ENCODE measurements around the gene NME9. TPM values are rescaled to one million over a fixed set of nuclear protein-coding genes. Genes with fewer than 3 reads are reported as not detected.

Gene NME9
- total and polyA plus RNA-seq, 10 of the 15 experiments (the other 5 are each of a cell fraction or from before 2014, with no cell fraction given), result 0.09 to 0.68 (median 0.22) TPM; not detected in 6

DNA sequence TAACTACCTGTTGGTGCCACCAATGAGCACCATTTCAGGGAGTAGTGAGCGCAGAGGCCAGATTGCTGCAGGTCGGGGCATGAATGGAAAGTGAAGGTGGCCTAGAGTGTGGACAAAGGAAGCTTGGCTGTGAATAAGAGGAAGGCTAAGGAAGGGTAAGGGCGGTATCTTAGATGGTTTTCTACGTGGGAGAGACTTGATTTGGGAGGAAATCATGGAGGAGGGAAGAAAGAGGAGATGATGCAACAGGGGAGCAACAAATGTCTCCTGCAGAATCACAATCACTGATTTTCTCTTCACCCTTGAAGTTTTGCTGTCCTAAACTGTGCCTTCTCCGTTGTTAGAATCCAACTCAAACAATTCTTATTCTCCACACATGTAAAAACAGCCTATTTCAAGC, 21.8 kb downstream of the NME9 start:
- ChIA-PET SMC1A (ENCODE audit: uncharacterized antibody, unreplicated experiment) (no interaction called here), RAD21 (ENCODE audit: unreplicated experiment) (no interaction called here), CTCF (no interaction called here), POLR2A (no interaction called here)
- H3K4me3 ChIP-seq, result no peak overlapping the region
- H3K4me1 ChIP-seq (ENCODE audit: control insufficient read depth, insufficient read depth, low read length), result no peaks in the 10 kb centered on the region
- no peaks in the 10 kb centered on the region for H4K20me1 ChIP-seq (ENCODE audit: control insufficient read depth, insufficient read depth)
- no peak overlapping the region for H2AFZ ChIP-seq (ENCODE audit: control insufficient read depth, low read depth, low read length)
- in situ Hi-C loops (cut with MboI), result no loop called here
- intact Hi-C loops (cut with micrococcal nuclease; ENCODE audit: unreplicated experiment), result no loop called here
- H3K27ac ChIP-seq (ENCODE audit: control insufficient read depth, insufficient read depth), result no peak overlapping the region
- H3K79me2 ChIP-seq (ENCODE audit: control insufficient read depth, insufficient read depth, low read length), result no peaks in the 10 kb centered on the region
- FAIRE-seq, result no peak
- no peaks in the 10 kb centered on the region for H3K36me3 ChIP-seq (ENCODE audit: control insufficient read depth in 2 of 2, insufficient read depth in 2 of 2, low read length in 1 of 2)
- BruUV-seq (replicated peaks), result no TSS peak
- DNase-seq (ENCODE audit: low read depth, low spot score), result no peak
- ATAC-seq, result no peak
- H3K9me3 ChIP-seq (replicated peaks; ENCODE audit: control insufficient read depth, insufficient read depth, low read length), result no peaks in the 10 kb centered on the region; the same call in 2 of the 3 replicates
- TF ChIP-seq RELA (IDR thresholded peaks at IDR 0.05; ENCODE audit: borderline replicate concordance, partially characterized antibody) (no peak), SMAD1 (IDR thresholded peaks at IDR 0.05; ENCODE audit: low read depth, partially characterized antibody) (no peak), JUND (IDR thresholded peaks at IDR 0.05; ENCODE audit: low read depth, low read length) (no peak), HDAC2 (IDR thresholded peaks at IDR 0.05) (no peak), CBX3 (IDR thresholded peaks at IDR 0.05; ENCODE audit: borderline replicate concordance, low read depth) (no peak), REST (IDR thresholded peaks at IDR 0.05; ENCODE audit: low read depth, low read length) (no peak), E2F4 (IDR thresholded peaks at IDR 0.05; ENCODE audit: low read depth, low read length) (no peak), YBX1 (IDR thresholded peaks at IDR 0.05) (no peak), EGR1 (IDR thresholded peaks at IDR 0.05; ENCODE audit: borderline replicate concordance in 1 of 2, low read depth in 2 of 2, low read length in 2 of 2) (no peak), BACH1 (IDR thresholded peaks at IDR 0.05; ENCODE audit: borderline replicate concordance) (no peak), ETV6 (conservative IDR thresholded peaks at IDR 0.05 in 1 of 2, IDR thresholded peaks at IDR 0.05 in 1 of 2; ENCODE audit: borderline replicate concordance in 1 of 2, low read depth in 1 of 2) (no peak), TAF1 (IDR thresholded peaks at IDR 0.05; ENCODE audit: borderline replicate concordance, low read depth, low read length) (no peak), MXI1 (IDR thresholded peaks at IDR 0.05; ENCODE audit: low read depth, low read length) (no peak), CHD1 (IDR thresholded peaks at IDR 0.05; ENCODE audit: low read depth, low read length) (no peak)
- TF ChIP-seq, protein P1, sequence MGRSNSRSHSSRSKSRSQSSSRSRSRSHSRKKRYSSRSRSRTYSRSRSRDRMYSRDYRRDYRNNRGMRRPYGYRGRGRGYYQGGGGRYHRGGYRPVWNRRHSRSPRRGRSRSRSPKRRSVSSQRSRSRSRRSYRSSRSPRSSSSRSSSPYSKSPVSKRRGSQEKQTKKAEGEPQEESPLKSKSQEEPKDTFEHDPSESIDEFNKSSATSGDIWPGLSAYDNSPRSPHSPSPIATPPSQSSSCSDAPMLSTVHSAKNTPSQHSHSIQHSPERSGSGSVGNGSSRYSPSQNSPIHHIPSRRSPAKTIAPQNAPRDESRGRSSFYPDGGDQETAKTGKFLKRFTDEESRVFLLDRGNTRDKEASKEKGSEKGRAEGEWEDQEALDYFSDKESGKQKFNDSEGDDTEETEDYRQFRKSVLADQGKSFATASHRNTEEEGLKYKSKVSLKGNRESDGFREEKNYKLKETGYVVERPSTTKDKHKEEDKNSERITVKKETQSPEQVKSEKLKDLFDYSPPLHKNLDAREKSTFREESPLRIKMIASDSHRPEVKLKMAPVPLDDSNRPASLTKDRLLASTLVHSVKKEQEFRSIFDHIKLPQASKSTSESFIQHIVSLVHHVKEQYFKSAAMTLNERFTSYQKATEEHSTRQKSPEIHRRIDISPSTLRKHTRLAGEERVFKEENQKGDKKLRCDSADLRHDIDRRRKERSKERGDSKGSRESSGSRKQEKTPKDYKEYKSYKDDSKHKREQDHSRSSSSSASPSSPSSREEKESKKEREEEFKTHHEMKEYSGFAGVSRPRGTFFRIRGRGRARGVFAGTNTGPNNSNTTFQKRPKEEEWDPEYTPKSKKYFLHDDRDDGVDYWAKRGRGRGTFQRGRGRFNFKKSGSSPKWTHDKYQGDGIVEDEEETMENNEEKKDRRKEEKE (IDR thresholded peaks at IDR 0.05), result no peak
- no peak overlapping the region for H3K4me2 ChIP-seq (ENCODE audit: control insufficient read depth, insufficient read depth)
- H3K9ac ChIP-seq (ENCODE audit: control insufficient read depth, insufficient read depth, low read length), result no peak overlapping the region
- 39% methylated on average over 5 of the region's 5 CpGs for WGBS (ENCODE audit: insufficient coverage, insufficient replicate concordance, low lambda C conversion rate, missing lambda C conversion rate)
- H3K27me3 ChIP-seq (replicated peaks in 1 of 2; ENCODE audit: control insufficient read depth in 2 of 2, insufficient read depth in 2 of 2, low read length in 1 of 2), result no peaks in the 10 kb centered on the region

Data from GM12878 (cell line).